CD8-positive, alpha-beta memory T cell (primary cell): ENCODE results near the gene SMIM35. TPM values are rescaled to one million over a fixed set of nuclear protein-coding genes. Genes with fewer than 3 reads are reported as not detected.

Source experiments
- CTCF ChIA-PET: fragments of 350-600 bp; sonication (Branson Sonifier 250); formaldehyde crosslinking; loops from one replicate; lab custom pipeline; 2021; ENCODE audit warnings: antibody characterized with exemption; lab: Charles Lee
- POLR2A ChIA-PET: fragments of 350-600 bp; sonication (Branson Sonifier 250); formaldehyde crosslinking; loops from one replicate; lab custom pipeline; 2021; ENCODE audit warnings: antibody characterized with exemption; lab: Charles Lee
- DNase-seq, 5 donors: peaks; one replicate each; pipeline versions ENCODE4 v3.0.0 to v3.0.0-alpha.2; 2020 to 2022; ENCODE audit warnings: mixed read lengths in 1 of 5
- H3K27ac ChIP-seq: one replicate; pipeline ENCODE4 v1.7.0; 2013; ENCODE audit warnings: low read depth, mild to moderate bottlenecking, low read length, moderate library complexity
- H3K27me3 ChIP-seq: 2 replicates; pipeline ENCODE4 v1.7.0; 2013; ENCODE audit warnings: low read length, mild to moderate bottlenecking; ENCODE audit not compliant: insufficient read depth, poor library complexity, severe bottlenecking
- H3K36me3 ChIP-seq: 2 replicates; pipeline ENCODE4 v1.7.0; 2013; ENCODE audit warnings: mild to moderate bottlenecking, low read length, moderate library complexity; ENCODE audit not compliant: insufficient read depth
- H3K4me1 ChIP-seq: 2 replicates; pipeline ENCODE4 v1.7.0; 2013; ENCODE audit warnings: mild to moderate bottlenecking, low read length, moderate library complexity; ENCODE audit not compliant: insufficient read depth
- H3K4me3 ChIP-seq: 2 replicates; pipeline ENCODE4 v1.7.0; 2013; ENCODE audit warnings: mild to moderate bottlenecking, low read length
- H3K9me3 ChIP-seq: 2 replicates; pipeline ENCODE4 v1.7.0; 2013; ENCODE audit warnings: mild to moderate bottlenecking, low read length
- H3K27ac Mint-ChIP-seq, 8 donors: one replicate each; pipeline ENCODE4 v1.8.0; 2020 to 2021; ENCODE audit warnings: mixed read lengths in 8 of 8, mild to moderate bottlenecking in 6 of 8, inconsistent platforms in 3 of 8, moderate library complexity in 3 of 8
- H3K27me3 Mint-ChIP-seq, 2 donors: one replicate each; pipeline ENCODE4 v1.8.0; 2020 to 2021; ENCODE audit warnings: mixed read lengths in 2 of 2, mild to moderate bottlenecking in 1 of 2, moderate library complexity in 1 of 2
- H3K36me3 Mint-ChIP-seq, 3 donors: one replicate each; pipeline ENCODE4 v1.8.0; 2020 to 2021; ENCODE audit warnings: mixed read lengths in 3 of 3, inconsistent platforms in 1 of 3, mild to moderate bottlenecking in 1 of 3
- H3K4me1 Mint-ChIP-seq, 3 donors: one replicate each; pipeline ENCODE4 v1.8.0; 2020 to 2021; ENCODE audit warnings: mixed read lengths in 3 of 3, inconsistent platforms in 1 of 3, mild to moderate bottlenecking in 1 of 3
- H3K4me3 Mint-ChIP-seq, 7 donors: one replicate each; pipeline ENCODE4 v1.8.0; 2020 to 2021; ENCODE audit warnings: mixed read lengths in 7 of 7, mild to moderate bottlenecking in 6 of 7, moderate library complexity in 4 of 7, inconsistent platforms in 2 of 7
- H3K9me3 Mint-ChIP-seq, 5 donors: one replicate each; pipeline ENCODE4 v1.8.0; 2020 to 2022; ENCODE audit warnings: mixed read lengths in 5 of 5, mild to moderate bottlenecking in 3 of 5, moderate library complexity in 2 of 5, inconsistent platforms in 1 of 5
- polyA plus RNA-seq: library from polyadenylated mRNA; unstranded; fragments of 300-500 nt; fragmentation: Illumina TruSeq; gene quantifications from one replicate; pipeline ENCODE4 v1.2.3, GENCODE V29; 2021
- total RNA-seq, 2 experiments: library from RNA; stranded (reverse); gene quantifications; one replicate each; pipeline ENCODE4 v1.2.3, GENCODE V29; 2021

Gene SMIM35
- total and polyA plus RNA-seq, 3 experiments from 2014 or later, result 0.40 to 2.4 (median 0.63) TPM

- POLR2A ChIA-PET, result no interaction called here
- H3K27me3 ChIP-seq, result no peaks in the 10 kb centered on the region
- no peak overlapping the region for H3K4me3 ChIP-seq
- Mint-ChIP-seq H3K27me3 (peaks cover 17 to 19% of the 10 kb centered on the region in 2 donors), H3K9me3 (no peaks in the 10 kb centered on the region), H3K4me1 (peaks cover 10 to 31% (median 30%) of the 10 kb centered on the region in 3 donors), H3K27ac (peak overlapping the region in 1 of 8 donors; percentile 16), H3K4me3 (no peak overlapping the region), H3K36me3 (no peaks in the 10 kb centered on the region)
- DNase-seq, result no peak
- no peaks in the 10 kb centered on the region for H3K9me3 ChIP-seq
- H3K36me3 ChIP-seq, result no peaks in the 10 kb centered on the region
- no peak overlapping the region for H3K27ac ChIP-seq
- H3K4me1 ChIP-seq, result no peaks in the 10 kb centered on the region
- CTCF ChIA-PET, result interaction anchor here (1.8 kb wide), 1 partner anchor 57 kb away, joined by 5 read pairs; no protein-coding TSS in a partner anchor
These were observed 27.5 kb upstream of the SMIM35 start for GRCh38 chr11:118114266-118114665.

DNA sequence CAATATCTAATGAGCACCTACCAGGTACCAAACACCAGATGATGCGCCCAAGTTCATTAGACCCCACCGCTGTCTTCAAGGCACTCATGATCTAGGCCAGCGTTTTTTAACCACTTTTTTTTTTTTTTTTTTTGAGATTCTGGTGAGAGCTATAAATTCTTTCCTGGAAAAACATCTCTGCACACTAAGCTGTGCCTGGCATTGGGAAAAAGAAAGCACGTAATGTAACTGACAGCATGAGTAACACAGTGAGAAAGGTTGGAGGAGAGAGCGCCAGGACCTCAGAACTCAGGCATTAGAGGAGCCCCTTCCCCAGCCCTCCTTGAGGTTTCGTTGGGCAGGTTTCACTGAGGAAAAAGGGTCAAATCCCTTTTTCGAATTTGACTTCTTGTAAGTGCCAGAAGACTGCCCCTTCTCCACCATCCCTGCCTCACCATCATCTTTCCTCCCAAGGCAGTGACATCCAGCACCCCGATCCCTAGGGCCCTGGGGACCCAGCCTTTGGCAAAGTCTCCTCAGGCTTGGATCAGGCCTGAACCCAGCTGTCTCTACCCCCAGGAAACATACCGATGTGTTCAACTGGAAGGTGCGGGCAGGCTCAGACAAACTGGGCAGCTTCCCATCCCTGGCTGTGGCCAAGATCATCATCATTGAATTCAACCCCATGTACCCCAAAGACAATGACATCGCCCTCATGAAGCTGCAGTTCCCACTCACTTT is 26.1 kb upstream of the SMIM35 start:
- Histone ChIP-seq H3K36me3 (no peaks in the 10 kb centered on the region), H3K4me3 (no peak overlapping the region), H3K9me3 (no peaks in the 10 kb centered on the region), H3K27me3 (no peaks in the 10 kb centered on the region), H3K27ac (no peak overlapping the region), H3K4me1 (no peaks in the 10 kb centered on the region)
- no peaks in the 10 kb centered on the region for H3K9me3 Mint-ChIP-seq
- H3K4me1 Mint-ChIP-seq, result peaks cover 8 to 25% (median 24%) of the 10 kb centered on the region in 3 donors
- H3K36me3 Mint-ChIP-seq, result no peaks in the 10 kb centered on the region
- H3K27me3 Mint-ChIP-seq, result peaks cover 17% of the 10 kb centered on the region in 2 donors
- DNase-seq, result no peak
- ChIA-PET CTCF (interaction anchor here (1.8 kb wide), 1 partner anchor 59 kb away, joined by 5 read pairs; no protein-coding TSS in a partner anchor), POLR2A (interaction anchor here (0.6 kb wide), 1 partner anchor 111 kb away, joined by 4 read pairs; no protein-coding TSS in a partner anchor)
- H3K27ac Mint-ChIP-seq, result peak overlapping the region in 1 of 8 donors; percentile 54
- no peak overlapping the region for H3K4me3 Mint-ChIP-seq

DNA sequence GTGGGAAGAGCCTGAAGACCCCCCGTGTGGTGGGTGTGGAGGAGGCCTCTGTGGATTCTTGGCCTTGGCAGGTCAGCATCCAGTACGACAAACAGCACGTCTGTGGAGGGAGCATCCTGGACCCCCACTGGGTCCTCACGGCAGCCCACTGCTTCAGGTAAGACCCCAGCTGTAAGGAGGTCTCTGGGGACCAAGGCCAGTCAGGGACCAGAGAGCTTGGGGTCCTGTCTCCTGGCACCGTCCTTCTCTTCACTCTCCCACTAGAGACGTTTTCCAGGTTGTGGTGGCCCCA is 24.9 kb upstream of the SMIM35 start:
- Histone ChIP-seq H3K27ac (no peak overlapping the region), H3K27me3 (no peaks in the 10 kb centered on the region), H3K4me3 (no peak overlapping the region), H3K9me3 (no peaks in the 10 kb centered on the region), H3K4me1 (no peaks in the 10 kb centered on the region), H3K36me3 (no peaks in the 10 kb centered on the region)
- H3K4me1 Mint-ChIP-seq, result peaks cover 5 to 14% (median 14%) of the 10 kb centered on the region in 3 donors
- no peaks in the 10 kb centered on the region for H3K9me3 Mint-ChIP-seq
- no peaks in the 10 kb centered on the region for H3K36me3 Mint-ChIP-seq
- ChIA-PET POLR2A (no interaction called here), CTCF (no interaction called here)
- H3K27ac Mint-ChIP-seq, result no peak overlapping the region
- no peak for DNase-seq
- no peak overlapping the region for H3K4me3 Mint-ChIP-seq
- H3K27me3 Mint-ChIP-seq, result peaks cover 14 to 17% of the 10 kb centered on the region in 2 donors

- Histone ChIP-seq H3K27ac (no peak overlapping the region), H3K27me3 (no peaks in the 10 kb centered on the region), H3K9me3 (no peaks in the 10 kb centered on the region), H3K4me1 (no peaks in the 10 kb centered on the region), H3K36me3 (no peaks in the 10 kb centered on the region), H3K4me3 (no peak overlapping the region)
- DNase-seq, result no peak
- POLR2A ChIA-PET, result no interaction called here
- CTCF ChIA-PET, result no interaction called here
- Mint-ChIP-seq H3K4me1 (peaks cover 5 to 14% (median 14%) of the 10 kb centered on the region in 3 donors), H3K9me3 (no peaks in the 10 kb centered on the region), H3K36me3 (no peaks in the 10 kb centered on the region), H3K4me3 (no peak overlapping the region), H3K27me3 (peaks cover 16 to 17% of the 10 kb centered on the region in 2 donors), H3K27ac (no peak overlapping the region)
These were observed 24.4 kb upstream of the SMIM35 start for GRCh38 chr11:118111019-118111743.

GRCh38 chr11:118109231-118109630 is 22.5 kb upstream of the SMIM35 start:
- Mint-ChIP-seq H3K27ac (peak overlapping the region in 2 of 8 donors; percentile 10 to 79), H3K27me3 (peaks cover 8 to 14% of the 10 kb centered on the region in 2 donors), H3K4me3 (no peak overlapping the region), H3K36me3 (no peaks in the 10 kb centered on the region), H3K9me3 (no peaks in the 10 kb centered on the region), H3K4me1 (peaks cover 0 to 3% (median 2%) of the 10 kb centered on the region in 3 donors)
- no peak for DNase-seq
- Histone ChIP-seq H3K36me3 (no peaks in the 10 kb centered on the region), H3K4me1 (no peaks in the 10 kb centered on the region), H3K27ac (no peak overlapping the region), H3K4me3 (no peak overlapping the region), H3K9me3 (no peaks in the 10 kb centered on the region), H3K27me3 (no peaks in the 10 kb centered on the region)
- CTCF ChIA-PET, result interaction anchor here (0.6 to 1.2 kb wide), 2 partner anchors 9 to 24 kb away, joined by 3 to 4 read pairs; no protein-coding TSS in a partner anchor
- POLR2A ChIA-PET, result no interaction called here

DNA sequence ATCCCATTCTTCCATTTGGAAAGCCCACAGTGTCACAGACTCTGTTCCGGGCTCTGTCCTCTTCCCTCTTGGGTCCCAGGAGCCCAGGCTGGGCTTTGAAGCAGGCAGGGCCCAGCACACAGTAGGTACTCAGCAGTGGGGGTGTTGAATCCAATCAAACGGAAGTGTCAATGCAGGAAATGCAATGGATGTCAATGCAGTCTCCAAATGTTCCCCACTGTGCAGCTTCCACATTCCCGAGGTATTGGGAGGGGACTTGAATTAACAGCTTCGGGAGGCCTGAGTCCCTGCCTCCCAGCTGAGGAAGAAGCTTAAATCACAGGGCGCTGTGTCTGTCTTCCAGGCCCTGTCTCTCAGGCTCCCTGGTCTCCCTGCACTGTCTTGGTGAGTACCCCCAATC is 21.8 kb upstream of the SMIM35 start:
- Mint-ChIP-seq H3K4me1 (no peaks in the 10 kb centered on the region), H3K4me3 (no peak overlapping the region), H3K27ac (peak overlapping the region in 1 of 8 donors; percentile 36), H3K27me3 (peaks cover 8 to 13% of the 10 kb centered on the region in 2 donors), H3K36me3 (no peaks in the 10 kb centered on the region), H3K9me3 (no peaks in the 10 kb centered on the region)
- ChIA-PET CTCF (interaction anchor here (1.2 kb wide), 1 partner anchor 9 kb away, joined by 4 read pairs; no protein-coding TSS in a partner anchor), POLR2A (no interaction called here)
- no peak overlapping the region for H3K4me3 ChIP-seq
- no peaks in the 10 kb centered on the region for H3K9me3 ChIP-seq
- H3K27ac ChIP-seq, result no peak overlapping the region
- H3K27me3 ChIP-seq, result no peaks in the 10 kb centered on the region
- no peaks in the 10 kb centered on the region for H3K4me1 ChIP-seq
- DNase-seq, result no peak
- H3K36me3 ChIP-seq, result no peaks in the 10 kb centered on the region

- no peaks in the 10 kb centered on the region for H3K9me3 Mint-ChIP-seq
- no peaks in the 10 kb centered on the region for H3K4me1 Mint-ChIP-seq
- ChIA-PET POLR2A (no interaction called here), CTCF (no interaction called here)
- H3K9me3 ChIP-seq, result no peaks in the 10 kb centered on the region
- no peak overlapping the region for H3K4me3 ChIP-seq
- no peaks in the 10 kb centered on the region for H3K36me3 Mint-ChIP-seq
- H3K36me3 ChIP-seq, result no peaks in the 10 kb centered on the region
- peak overlapping the region in 2 of 8 donors; percentile 4 to 17 for H3K27ac Mint-ChIP-seq
- no peak overlapping the region for H3K27ac ChIP-seq
- no peak overlapping the region for H3K4me3 Mint-ChIP-seq
- H3K27me3 Mint-ChIP-seq, result peaks cover 8 to 9% of the 10 kb centered on the region in 2 donors
- no peaks in the 10 kb centered on the region for H3K4me1 ChIP-seq
- no peaks in the 10 kb centered on the region for H3K27me3 ChIP-seq
- no peak for DNase-seq
These were observed 20.1 kb upstream of the SMIM35 start for GRCh38 chr11:118106789-118107335.
